HK-2 (cell line): Measurements from ENCODE around the gene TAF11L11.
"Not testable (repeated sequence)": the region's sequence is repeated elsewhere in the genome, so short reads cannot be mapped to it uniquely, and the experiment has no call there.

Experiments
- DNase-seq: peaks from one replicate; pipeline ENCODE4 v3.0.0-alpha.2; 2018; ENCODE audit not compliant: unreplicated experiment

The TAF11L11 gene

DNA sequence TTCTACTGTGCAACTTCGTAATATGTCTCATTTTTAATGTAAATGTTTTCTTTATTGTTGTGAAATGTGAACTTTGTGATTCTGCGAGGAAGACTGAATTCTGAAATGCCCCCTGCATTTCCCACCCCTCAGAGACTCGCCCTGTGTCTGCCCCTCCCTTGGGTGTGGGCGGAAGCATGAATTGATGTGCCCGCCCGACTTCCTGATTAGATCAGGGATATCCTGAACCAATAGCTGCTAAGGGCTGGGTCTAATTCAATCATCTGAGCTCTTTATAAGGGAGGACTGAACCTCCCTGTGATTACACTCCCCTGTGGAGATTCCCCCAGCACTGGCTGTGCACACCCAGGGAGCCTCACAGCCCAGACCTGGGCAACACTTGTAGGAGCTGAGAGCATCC is at the start of gene TAF11L11:
TSS of gene TAF11L11 (plus strand) at position 304 of the 400 bp plus-strand sequence.
- DNase-seq: not testable (repeated sequence)

- not testable (repeated sequence) for DNase-seq
Measured at GRCh38 chr5:17585658-17586057, 18.3 kb upstream of the TAF11L11 start, which contains the start of gene TAF11L7. Gene TAF11L7, minus strand, starts transcription at chr5:17585758.

GRCh38 chr5:17590860-17591259 is 13.1 kb upstream of the TAF11L11 start, which contains the start of gene TAF11L8:
Gene TAF11L8, minus strand, starts transcription at chr5:17590960.
- DNase-seq: not testable (repeated sequence)

DNA sequence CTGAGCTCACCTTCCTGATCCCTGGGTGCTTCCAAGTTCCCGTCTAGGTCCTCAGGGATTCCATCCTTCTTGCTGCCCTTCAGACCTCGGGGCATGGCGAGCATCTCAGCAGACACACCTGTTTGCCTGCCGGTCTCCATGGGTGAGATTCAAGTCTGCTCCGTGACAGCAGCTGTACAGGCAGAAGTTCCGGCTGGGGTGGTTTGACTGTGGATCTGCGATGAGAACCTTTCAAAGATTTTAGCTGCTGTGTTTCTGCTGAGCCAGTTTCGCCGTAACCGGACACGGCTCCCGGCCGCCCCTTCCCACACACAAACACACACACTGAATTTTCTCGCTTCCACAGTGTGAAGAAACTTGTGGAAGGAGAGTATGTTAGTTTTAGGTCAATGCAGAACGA is 9.7 kb upstream of the TAF11L11 start, which contains the start of gene TAF11L9:
TSS of gene TAF11L9 (minus strand) at position 140 of the 400 bp plus-strand sequence.
- DNase-seq: not testable (repeated sequence)

DNA sequence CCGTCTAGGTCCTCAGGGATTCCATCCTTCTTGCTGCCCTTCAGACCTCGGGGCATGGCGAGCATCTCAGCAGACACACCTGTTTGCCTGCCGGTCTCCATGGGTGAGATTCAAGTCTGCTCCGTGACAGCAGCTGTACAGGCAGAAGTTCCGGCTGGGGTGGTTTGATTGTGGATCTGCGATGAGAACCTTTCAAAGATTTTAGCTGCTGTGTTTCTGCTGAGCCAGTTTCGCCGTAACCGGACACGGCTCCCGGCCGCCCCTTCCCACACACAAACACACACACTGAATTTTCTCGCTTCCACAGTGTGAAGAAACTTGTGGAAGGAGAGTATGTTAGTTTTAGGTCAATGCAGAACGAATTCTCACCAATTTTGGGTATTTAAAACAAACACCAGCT is 6.3 kb upstream of the TAF11L11 start, which contains the start of gene TAF11L10:
TSS of gene TAF11L10 (minus strand) at position 101 of the 400 bp plus-strand sequence.
- not testable (repeated sequence) for DNase-seq

- no peak for DNase-seq
Measured at GRCh38 chr5:17604951-17605350, 968 bp downstream of the TAF11L11 start.

DNA sequence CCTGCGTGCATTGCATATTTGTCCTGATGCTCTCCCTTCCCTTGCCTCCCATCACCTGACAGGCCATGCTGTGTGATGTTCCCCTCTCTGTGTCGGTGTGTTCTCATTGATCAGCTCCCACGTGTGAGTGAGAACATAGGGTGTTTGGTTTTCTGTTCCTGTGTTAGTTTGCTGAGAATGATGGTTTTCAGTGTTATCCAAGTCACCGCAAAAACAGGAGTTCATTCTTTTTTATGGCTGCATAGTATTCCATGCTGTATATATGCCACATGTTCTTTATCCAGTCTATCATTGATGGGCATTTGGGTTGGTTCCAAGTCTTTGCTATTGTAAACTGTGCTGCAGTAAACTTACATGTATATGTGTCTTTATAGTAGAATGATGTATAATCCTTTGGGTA is 3.5 kb downstream of the TAF11L11 start:
- DNase-seq: not testable (repeated sequence)

GRCh38 chr5:17610092-17610491 is 6.1 kb downstream of the TAF11L11 start, which contains the start of gene TAF11L12:
Gene TAF11L12, plus strand, starts transcription at chr5:17610392.
- DNase-seq: not testable (repeated sequence)

- DNase-seq: no peak
Measured at GRCh38 chr5:17614872-17615605, 11.1 kb downstream of the TAF11L11 start.

DNA sequence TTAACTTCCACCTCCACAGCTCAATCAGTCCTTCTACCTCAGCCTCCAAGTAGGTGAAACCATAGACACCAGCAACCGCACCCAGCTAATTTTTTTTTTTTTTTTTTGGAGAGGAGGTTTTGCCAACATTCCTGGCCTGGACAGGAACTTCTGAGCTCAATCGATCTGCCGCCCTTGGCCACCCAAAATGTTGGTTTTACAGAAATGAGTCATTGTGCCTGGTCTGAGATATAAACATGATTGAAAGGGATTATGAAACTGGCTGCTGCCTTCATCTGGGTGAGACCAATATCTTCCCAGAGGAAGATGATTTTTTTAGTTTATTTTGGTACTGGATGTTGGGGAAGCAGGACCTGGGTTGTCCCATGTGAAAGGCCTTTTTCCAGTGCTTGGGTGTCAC is 15.4 kb downstream of the TAF11L11 start:
- DNase-seq: no peak

GRCh38 chr5:17620627-17621026 is 16.6 kb downstream of the TAF11L11 start:
- DNase-seq: no peak

GRCh38 chr5:17625686-17626085 is 21.7 kb downstream of the TAF11L11 start:
- DNase-seq: no peak

DNA sequence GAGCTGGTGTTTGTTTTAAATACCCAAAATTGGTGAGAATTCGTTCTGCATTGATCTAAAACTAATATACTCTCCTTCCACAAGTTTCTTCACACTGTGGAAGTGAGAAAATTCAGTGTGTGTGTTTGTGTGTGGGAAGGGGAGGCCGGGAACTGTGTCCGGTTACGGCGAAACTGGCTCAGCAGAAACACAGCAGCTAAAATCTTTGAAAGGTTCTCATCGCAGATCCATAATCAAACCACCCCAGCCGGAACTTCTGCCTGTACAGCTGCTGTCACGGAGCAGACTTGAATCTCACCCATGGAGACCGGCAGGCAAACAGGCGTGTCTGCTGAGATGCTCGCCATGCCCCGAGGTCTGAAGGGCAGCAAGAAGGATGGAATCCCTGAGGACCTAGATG is 27.8 kb downstream of the TAF11L11 start, which contains the start of gene TAF11L13:
TSS of gene TAF11L13 (plus strand) at position 301 of the 400 bp plus-strand sequence.
- not testable (repeated sequence) for DNase-seq

- DNase-seq: no peak
Measured at GRCh38 chr5:17634160-17634559, 30.2 kb downstream of the TAF11L11 start, which contains the start of gene TAF11L14. Gene TAF11L14, plus strand, starts transcription at chr5:17634460.

GRCh38 chr5:17649232-17649631 is 45.2 kb downstream of the TAF11L11 start:
- not testable (repeated sequence) for DNase-seq

GRCh38 chr5:17655201-17655759 is 51.3 kb downstream of the TAF11L11 start:
- DNase-seq: not testable (repeated sequence)
